Hepatocyte (in vitro differentiated cells): ENCODE results near the gene PPP2R5B. TPM values are rescaled to one million over a fixed set of nuclear protein-coding genes. Genes with fewer than 3 reads are reported as not detected.

ENCODE experiments used
- DNase-seq: peaks from one replicate; pipeline ENCODE4 v3.0.0-alpha.2; 2016; ENCODE audit warnings: low spot score
- H2AFZ ChIP-seq: fragments of 200-600 bp; sonication (generic); 2 replicates; pipeline ENCODE4 v1.6.0; 2016; ENCODE audit warnings: antibody characterized with exemption, mild to moderate bottlenecking
- H3K27ac ChIP-seq: fragments of 200-600 bp; sonication (generic); 2 replicates; pipeline ENCODE4 v1.5.1; 2016; ENCODE audit warnings: mild to moderate bottlenecking
- H3K27me3 ChIP-seq: fragments of 200-600 bp; sonication (generic); 2 replicates; pipeline ENCODE4 v1.6.1; 2016
- H3K36me3 ChIP-seq: fragments of 200-600 bp; sonication (generic); replicated peaks from 2 replicates; pipeline ENCODE4 v1.5.1; 2016; ENCODE audit warnings: low read depth; ENCODE audit not compliant: insufficient read depth
- H3K4me1 ChIP-seq: fragments of 200-600 bp; sonication (generic); 2 replicates; pipeline ENCODE4 v1.5.1; 2016; ENCODE audit warnings: mild to moderate bottlenecking, moderate library complexity; ENCODE audit not compliant: insufficient read depth
- H3K4me2 ChIP-seq: fragments of 200-600 bp; sonication (generic); 2 replicates; pipeline ENCODE4 v1.6.0; 2016
- H3K4me3 ChIP-seq: fragments of 200-600 bp; sonication (generic); 2 replicates; pipeline ENCODE4 v1.5.1; 2016; ENCODE audit warnings: mild to moderate bottlenecking
- H3K79me2 ChIP-seq: fragments of 200-600 bp; sonication (generic); 2 replicates; pipeline ENCODE4 v1.6.0; 2017; ENCODE audit warnings: mild to moderate bottlenecking
- H3K9me2 ChIP-seq: fragments of 200-600 bp; sonication (generic); replicated peaks from 2 replicates; pipeline ENCODE4 v1.6.0; 2017; ENCODE audit warnings: mild to moderate bottlenecking; ENCODE audit not compliant: insufficient read depth
- H3K9me3 ChIP-seq: fragments of 200-600 bp; sonication (generic); 2 replicates; pipeline ENCODE4 v1.5.1; 2016; ENCODE audit warnings: low read depth, mild to moderate bottlenecking
- H4K20me1 ChIP-seq: fragments of 200-600 bp; sonication (generic); 2 replicates; pipeline ENCODE4 v1.6.0; 2016; ENCODE audit warnings: mild to moderate bottlenecking; ENCODE audit not compliant: insufficient read depth, poor library complexity, severe bottlenecking
- EZH2 ChIP-seq: fragments of 200-600 bp; sonication (generic); IDR thresholded peaks from 2 replicates; pipeline ENCODE4 v1.6.1; 2016; ENCODE audit warnings: antibody characterized with exemption, mild to moderate bottlenecking, borderline replicate concordance
- EZH2phosphoT487 ChIP-seq: fragments of 200-600 bp; sonication (generic); IDR thresholded peaks from one replicate; pipeline ENCODE4 v1.6.1; 2018; ENCODE audit warnings: antibody characterized with exemption, mild to moderate bottlenecking, low read depth, moderate library complexity; ENCODE audit not compliant: unreplicated experiment, severe bottlenecking
- WGBS: methylation state at CpG from one replicate; pipeline ENCODE4 v1.1.6; 2016; ENCODE audit warnings: low lambda C conversion rate; ENCODE audit errors: missing lambda C conversion rate; 5-methylcytosine and 5-hydroxymethylcytosine counted together
- polyA plus RNA-seq: library from polyadenylated mRNA; unstranded; fragments of >200 nt; fragmentation: Nextera tagmentation; extraction: Ambion mirVana; gene quantifications from 2 replicates; pipeline ENCODE4 v1.2.1, GENCODE V29; 2016
- total RNA-seq: library from RNA; depleted of rRNA; stranded (reverse); fragments of >200 nt; gene quantifications from 2 replicates; pipeline ENCODE4 v1.2.3, GENCODE V29; 2014
- TF ChIP-seq, protein P1 (sequence below): fragments of 200-600 bp; sonication (generic); IDR thresholded peaks from 2 replicates; pipeline ENCODE4 v1.5.1; 2016; ENCODE audit warnings: antibody characterized with exemption, mild to moderate bottlenecking; ENCODE audit not compliant: poor library complexity

PPP2R5B gene
- total and polyA plus RNA-seq, 2 experiments from 2014 or later, result 16.9 to 19.5 TPM

DNA sequence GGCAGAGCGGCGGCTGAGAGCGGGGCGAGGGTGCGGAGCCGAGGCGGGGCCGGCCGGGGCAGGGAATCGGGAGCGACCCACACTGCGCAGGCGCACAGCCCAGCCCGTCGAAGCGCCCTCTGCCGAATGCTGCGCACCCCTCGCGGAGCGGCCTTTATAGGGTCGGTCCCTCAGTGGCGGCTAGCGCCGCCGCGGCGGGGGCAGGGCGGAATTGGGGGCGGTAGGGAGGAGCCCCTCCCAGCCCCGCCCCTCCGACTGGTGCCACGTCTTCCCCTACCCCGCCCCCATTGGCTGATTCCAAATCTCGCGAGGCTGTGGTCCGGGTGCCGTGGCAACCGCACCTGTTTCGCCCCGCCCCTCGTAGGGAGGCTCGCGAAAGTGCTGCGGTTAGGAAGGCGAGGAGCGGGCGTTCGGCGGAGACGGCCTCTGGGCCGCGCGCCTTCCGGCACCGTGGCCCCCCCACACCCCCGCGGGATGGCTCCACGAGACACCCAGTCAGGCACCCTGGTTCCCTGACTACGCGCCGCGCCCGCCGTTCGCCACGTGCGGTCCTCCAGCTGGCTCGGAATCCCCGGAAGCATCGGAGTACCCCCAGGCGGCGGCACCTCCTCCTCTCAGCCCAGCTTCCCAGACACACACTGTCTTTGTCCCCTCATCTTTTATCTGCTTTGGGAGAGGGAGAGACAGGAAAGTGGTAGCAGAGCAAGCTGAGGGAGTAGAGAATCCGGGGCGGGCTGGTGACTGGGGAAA, 45.8 kb upstream of the PPP2R5B start, which contains the start of gene EHD1:
Gene EHD1 (minus strand): TSS at position 128 of the 750 bp plus-strand sequence. CDS start 157 bp downstream, outside the sequence.
- Histone ChIP-seq H3K9me3 (no peaks in the 10 kb centered on the region), H3K4me3 (peak within 1 kb of the TSS; percentile 79), H3K27ac (peak within 1 kb of the TSS; percentile 97), H3K79me2 (peaks cover 50% of the 10 kb centered on the region), H3K4me2 (peak within 1 kb of the TSS; percentile 94), H4K20me1 (peaks cover 22% of the 10 kb centered on the region), H3K4me1 (peaks cover 24% of the 10 kb centered on the region), H3K9me2 (no peaks in the 10 kb centered on the region), H2AFZ (peak within 1 kb of the TSS; percentile 65), H3K36me3 (no peaks in the 10 kb centered on the region), H3K27me3 (no peaks in the 10 kb centered on the region)
- TF ChIP-seq, protein P1, sequence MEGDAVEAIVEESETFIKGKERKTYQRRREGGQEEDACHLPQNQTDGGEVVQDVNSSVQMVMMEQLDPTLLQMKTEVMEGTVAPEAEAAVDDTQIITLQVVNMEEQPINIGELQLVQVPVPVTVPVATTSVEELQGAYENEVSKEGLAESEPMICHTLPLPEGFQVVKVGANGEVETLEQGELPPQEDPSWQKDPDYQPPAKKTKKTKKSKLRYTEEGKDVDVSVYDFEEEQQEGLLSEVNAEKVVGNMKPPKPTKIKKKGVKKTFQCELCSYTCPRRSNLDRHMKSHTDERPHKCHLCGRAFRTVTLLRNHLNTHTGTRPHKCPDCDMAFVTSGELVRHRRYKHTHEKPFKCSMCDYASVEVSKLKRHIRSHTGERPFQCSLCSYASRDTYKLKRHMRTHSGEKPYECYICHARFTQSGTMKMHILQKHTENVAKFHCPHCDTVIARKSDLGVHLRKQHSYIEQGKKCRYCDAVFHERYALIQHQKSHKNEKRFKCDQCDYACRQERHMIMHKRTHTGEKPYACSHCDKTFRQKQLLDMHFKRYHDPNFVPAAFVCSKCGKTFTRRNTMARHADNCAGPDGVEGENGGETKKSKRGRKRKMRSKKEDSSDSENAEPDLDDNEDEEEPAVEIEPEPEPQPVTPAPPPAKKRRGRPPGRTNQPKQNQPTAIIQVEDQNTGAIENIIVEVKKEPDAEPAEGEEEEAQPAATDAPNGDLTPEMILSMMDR, result peak; percentile 64
- TF ChIP-seq EZH2, result no peak
- peak; percentile 100 for DNase-seq
- 2% methylated on average over 38 of the region's 75 CpGs for WGBS

GRCh38 chr11:64879244-64879900, 45.1 kb upstream of the PPP2R5B start:
- Histone ChIP-seq H4K20me1 (peaks cover 22% of the 10 kb centered on the region), H3K27ac (peak overlapping the region; percentile 97), H3K9me2 (no peaks in the 10 kb centered on the region), H2AFZ (peak overlapping the region; percentile 65), H3K36me3 (no peaks in the 10 kb centered on the region), H3K79me2 (peaks cover 44% of the 10 kb centered on the region), H3K27me3 (no peaks in the 10 kb centered on the region), H3K4me2 (peak overlapping the region; percentile 90), H3K9me3 (no peaks in the 10 kb centered on the region), H3K4me3 (peak overlapping the region; percentile 72), H3K4me1 (peaks cover 24% of the 10 kb centered on the region)
- WGBS, result 34% methylated on average over 14 of the region's 16 CpGs
- TF ChIP-seq, protein P1, result no peak
- TF ChIP-seq EZH2phosphoT487 (no peak), EZH2 (no peak)
- DNase-seq, result no peak

GRCh38 chr11:64880240-64881001, 44.1 kb upstream of the PPP2R5B start:
- no peak for DNase-seq
- Histone ChIP-seq H3K4me3 (no peak overlapping the region), H3K27me3 (no peaks in the 10 kb centered on the region), H2AFZ (no peak overlapping the region), H3K27ac (no peak overlapping the region), H3K36me3 (no peaks in the 10 kb centered on the region), H3K79me2 (peaks cover 34% of the 10 kb centered on the region), H3K4me1 (peaks cover 26% of the 10 kb centered on the region), H3K9me3 (no peaks in the 10 kb centered on the region), H4K20me1 (peaks cover 19% of the 10 kb centered on the region), H3K4me2 (no peak overlapping the region), H3K9me2 (no peaks in the 10 kb centered on the region)
- 85% methylated on average over 14 of the region's 14 CpGs for WGBS
- TF ChIP-seq, protein P1, result no peak
- TF ChIP-seq EZH2phosphoT487, result no peak
